Suppressor macrophage (primary cell): ENCODE data around the gene CBLIF.
A peak's percentile ranks its signal among the peaks of the same experiment; 100 is the strongest.
"Not testable (repeated sequence)": the region's sequence is repeated elsewhere in the genome, so short reads cannot be mapped to it uniquely, and the experiment has no call there.

ENCODE experiments used
- DNase-seq, 4 experiments: peaks; one replicate each; pipeline ENCODE4 v3.0.0-alpha.2; 2020 to 2022
- total RNA-seq, 17 experiments: gene quantifications; one replicate each; lab custom pipeline; 2026; ENCODE audit warnings: mixed read lengths in 6 of 17, inconsistent platforms in 3 of 17; lab: John Stamatoyannopoulos, UW

The CBLIF gene
- total RNA-seq = 0 to 0.99 (median 0) reads per million in 17 experiments

DNA sequence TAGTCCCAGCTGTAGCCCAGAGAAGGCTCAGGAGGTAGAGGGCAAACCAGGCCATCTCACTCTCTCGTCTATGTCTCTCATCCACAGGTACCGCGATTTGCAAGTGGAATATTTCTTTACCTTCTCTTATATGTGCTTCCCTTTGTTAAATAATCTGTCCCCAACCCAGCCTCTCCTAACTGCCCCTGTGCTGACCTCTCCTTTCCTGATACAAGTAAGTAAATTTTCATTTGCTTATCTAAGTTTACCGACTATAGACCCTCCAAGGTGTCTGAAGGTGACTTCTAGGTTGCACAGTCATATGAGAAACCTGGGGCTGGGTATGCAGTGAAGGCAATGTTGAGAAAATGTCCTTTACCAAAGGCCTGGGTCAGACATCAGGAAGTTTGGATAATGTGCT lies at the start of gene CBLIF:
CBLIF (minus strand) TSS at position 101 of the 400 bp plus-strand sequence; CDS start at position 55, 46 bp downstream.
- DNase-seq = no peak

DNA sequence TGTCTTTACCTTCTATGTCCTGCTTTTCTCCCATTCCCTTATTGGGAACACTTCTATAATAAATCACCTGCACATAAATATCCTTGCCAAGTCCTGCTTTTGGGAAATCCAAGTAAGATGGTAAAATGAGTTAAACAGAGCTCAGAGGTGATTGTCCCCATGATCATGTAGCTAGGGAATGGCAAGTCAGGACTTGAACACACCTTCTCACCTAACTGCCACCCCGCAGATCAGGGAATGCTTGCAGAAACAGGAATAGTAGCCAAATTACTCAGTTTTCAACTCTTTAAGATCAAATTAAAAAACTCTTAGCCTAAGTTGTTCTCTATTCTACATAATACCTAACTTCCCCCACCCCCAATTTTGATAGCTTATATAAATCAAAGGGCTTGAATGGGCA lies 49.3 kb upstream of the CBLIF start:
- no peak for DNase-seq

DNA sequence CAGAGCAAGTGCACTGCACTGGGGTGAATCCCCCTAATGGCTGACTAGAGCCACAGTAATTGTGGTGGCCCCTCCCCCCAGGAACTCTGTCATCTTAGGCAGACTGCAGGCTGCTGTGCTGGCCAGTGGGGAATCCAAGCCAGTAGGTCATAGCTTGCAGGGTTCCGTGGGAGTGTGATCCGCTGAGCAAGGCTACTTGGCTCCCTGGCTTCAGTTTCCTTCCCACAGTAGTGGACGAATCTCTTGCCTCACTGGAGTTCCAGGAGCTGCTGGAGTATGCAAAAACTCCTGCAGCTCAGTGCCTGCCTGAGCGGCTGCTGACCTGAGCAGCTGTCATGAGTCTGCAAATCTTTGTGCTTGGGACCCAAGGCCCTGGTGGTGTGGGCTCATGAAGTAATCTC lies 46.5 kb upstream of the CBLIF start:
- DNase-seq = peak; percentile 68 to 90 (median 81)

DNA sequence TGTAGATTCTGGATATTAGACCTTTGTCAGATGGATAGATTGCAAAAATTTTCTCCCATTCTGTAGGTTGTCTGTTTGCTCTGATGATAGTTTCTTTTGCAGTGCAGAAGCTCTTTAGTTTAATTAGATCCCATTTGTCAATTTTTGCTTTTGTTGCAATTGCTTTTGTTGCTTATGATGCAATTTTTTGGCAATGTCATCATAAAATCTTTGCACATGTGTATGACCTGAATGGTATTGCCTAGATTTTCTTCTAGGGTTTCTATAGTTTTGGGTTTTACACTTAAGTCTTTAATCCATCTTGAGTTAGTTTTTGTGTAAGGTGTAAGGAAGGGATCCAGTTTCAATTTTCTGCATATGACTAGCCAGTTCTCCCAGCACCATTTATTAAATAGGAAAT lies 41.9 kb upstream of the CBLIF start:
- DNase-seq = not testable (repeated sequence)

DNA sequence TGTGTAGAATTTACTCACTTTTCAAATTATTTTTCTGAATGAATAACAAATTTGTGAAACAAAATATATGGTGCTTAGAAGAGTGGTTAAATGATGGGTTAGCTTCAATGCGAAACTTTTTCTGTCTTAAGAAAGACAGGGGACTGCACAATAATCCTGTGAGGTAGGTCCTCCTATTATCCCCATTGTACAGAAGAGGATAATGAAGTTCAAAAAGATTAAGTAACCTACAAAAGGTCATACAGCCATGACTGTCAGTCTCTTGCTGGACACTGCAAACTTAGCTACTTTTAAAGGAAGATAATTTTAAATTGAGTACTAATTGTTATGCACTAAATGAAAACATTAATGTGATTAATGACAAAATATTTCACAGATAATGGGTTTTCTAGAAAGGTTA lies 38.3 kb upstream of the CBLIF start:
- DNase-seq = no peak

DNA sequence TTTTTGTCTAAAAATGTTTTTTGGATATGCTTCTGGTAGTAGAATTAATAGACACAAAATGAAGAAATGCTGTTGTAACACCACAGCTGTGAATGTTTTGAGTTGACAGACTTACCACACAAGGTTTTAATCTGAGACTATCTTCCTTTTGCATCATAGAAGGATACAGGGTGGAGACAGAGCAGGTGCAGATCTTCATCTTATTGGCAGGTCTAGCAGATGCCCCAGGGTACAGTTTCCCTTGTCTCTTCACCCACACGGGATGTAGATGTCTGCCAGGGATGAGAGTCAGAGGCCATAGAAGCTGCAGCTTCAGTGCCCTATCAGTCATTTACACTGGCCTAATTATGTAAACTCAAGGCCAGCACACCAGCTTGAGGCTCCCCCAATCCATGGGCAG lies 34.3 kb upstream of the CBLIF start:
- no peak for DNase-seq

DNA sequence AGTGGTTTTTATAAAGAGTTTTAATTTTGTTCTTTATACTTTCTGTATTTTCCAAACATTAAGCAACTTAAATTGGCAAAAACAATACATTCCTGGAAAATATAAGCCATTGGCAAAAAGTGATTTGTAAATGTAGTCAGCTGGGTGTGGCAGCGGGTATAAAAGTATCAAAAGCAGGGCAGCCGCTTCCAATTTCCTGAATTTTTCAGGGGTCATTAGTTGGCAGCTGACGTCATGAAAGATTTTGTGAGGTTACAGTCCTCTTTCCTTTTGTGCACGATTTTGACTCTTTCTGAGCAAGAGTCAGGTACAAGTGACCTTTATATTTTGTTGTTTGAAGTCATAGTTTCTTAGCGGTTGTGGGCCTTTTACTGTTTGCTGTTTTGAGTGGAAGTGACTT lies 33.3 kb upstream of the CBLIF start, which contains the start of gene OOSP3:
OOSP3 (plus strand) TSS at position 208 of the 400 bp plus-strand sequence; CDS start at position 235, 27 bp downstream.
- DNase-seq = no peak

DNA sequence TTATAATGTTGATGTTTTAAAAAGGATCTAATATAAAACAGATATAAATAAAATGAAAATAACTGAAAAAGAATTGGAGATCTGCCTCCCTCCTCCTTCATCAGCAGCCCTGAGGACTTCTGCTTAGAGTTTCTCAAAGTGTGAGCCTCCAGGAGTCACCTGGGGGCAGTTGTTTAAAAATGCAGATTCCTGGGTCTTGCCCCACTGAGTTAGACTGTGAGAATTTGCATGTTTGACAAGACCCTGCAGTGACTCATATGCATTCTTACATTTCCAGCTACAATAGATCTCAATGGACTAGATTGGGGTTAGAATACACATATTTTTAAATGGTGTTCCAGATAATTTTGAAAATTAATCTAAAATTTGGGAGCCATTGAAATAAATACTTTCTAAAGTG lies 32.5 kb upstream of the CBLIF start:
- DNase-seq = no peak

DNA sequence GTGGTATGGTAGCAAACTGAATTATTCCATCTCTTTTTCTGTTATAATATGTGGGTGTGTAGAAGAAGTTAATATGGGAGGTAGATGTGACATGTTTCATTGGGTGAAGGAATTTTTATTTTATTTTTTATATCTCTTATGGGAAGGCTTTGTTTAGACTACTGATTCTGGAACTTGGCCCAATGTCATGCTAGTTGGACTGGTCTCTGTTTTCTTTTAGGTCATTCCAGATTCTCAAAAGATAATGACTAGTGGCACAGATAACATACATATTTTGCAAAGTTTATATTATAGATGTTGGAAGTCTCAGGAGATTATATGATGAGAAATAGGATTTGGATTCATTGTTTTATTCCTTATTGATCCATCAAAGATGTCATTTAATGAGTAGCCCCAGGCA lies 32.0 kb upstream of the CBLIF start:
- no peak for DNase-seq

DNA sequence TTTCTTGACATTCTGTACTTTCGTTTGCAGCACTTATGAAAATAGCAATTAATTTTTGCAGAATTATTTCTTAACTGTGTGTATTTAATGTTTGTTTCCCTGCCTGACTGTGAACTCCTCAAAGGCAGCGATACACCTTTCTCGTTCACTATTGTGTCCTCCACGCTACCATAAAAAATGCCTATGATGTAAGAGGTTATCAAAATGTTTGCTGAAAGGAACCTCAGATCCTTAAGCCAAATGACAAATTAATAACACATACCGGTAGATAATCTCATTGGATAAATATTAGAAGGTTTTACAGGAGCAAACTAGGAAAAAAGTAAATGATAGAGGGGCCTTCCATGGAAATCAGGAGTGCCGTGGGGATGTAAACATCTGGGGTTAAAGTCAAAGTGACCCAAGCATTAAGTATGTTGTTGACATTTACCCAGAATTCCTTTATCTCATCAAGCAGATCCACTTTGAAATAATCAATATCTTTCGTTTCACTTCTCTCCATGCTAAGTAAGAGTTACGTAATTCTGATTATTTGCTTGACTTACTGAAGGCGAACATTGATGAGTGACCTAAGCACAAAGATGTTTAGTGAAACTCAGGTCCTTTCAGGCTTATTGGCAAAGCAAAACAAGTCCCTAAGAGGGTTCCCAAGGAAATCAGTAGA lies 30.7 kb upstream of the CBLIF start:
- no peak for DNase-seq

DNA sequence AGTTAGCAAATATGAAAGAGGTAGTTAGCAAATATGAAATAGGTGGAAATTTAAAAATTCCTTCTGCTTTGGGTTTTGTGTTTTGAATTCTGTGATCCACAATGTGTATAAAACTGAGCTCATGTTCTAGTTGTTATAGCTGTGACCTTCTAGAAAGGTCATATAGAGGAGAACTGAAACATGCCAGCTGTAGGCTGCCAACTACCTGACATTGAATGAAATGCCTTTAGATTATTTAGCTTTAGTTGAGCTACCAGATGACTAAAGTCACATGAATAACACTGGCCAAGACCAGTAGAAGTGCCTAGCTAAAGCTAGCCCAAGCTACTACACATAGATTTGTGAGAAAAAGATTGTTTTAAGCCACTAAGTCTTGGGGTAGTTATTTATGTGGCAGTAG lies 26.8 kb upstream of the CBLIF start:
- DNase-seq = no peak

DNA sequence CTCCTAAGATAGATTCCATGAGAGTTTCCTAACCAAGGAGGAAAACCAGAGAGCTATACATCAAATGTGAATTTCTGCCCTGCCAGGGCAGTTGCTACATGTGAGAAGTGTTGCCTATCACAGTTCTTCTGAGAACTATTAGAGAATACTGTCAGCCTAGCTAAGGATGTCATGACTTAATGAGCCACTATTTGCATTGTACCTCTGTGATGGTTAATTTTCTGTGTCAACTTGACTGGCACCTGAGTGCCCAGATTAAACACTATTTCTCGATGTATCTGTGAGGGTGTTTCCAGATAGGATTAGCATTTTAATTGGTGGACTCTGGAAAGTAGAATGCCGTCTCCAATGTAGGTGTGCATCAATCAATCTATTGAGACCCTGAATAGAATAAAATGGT lies 22.6 kb upstream of the CBLIF start:
- no peak for DNase-seq

DNA sequence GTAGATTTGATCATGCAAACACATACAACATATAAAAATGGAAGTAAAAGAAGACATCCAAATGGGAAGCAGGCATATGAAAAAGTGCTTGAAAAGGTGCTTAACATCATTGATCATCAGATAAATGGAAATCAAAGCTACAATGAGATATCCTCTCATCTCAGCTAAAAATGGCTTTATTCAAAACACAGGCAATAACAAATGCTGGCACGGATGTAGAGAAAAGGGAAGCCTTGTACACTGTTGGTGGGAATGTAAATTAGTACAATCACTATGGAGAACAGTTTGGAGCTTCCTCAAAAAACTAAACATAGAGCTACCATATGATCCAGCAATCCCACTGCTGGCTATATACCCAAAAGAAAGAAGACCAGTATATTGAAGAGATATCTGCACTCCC lies 21.5 kb upstream of the CBLIF start:
- peak; percentile 7 to 59 (median 38) for DNase-seq

DNA sequence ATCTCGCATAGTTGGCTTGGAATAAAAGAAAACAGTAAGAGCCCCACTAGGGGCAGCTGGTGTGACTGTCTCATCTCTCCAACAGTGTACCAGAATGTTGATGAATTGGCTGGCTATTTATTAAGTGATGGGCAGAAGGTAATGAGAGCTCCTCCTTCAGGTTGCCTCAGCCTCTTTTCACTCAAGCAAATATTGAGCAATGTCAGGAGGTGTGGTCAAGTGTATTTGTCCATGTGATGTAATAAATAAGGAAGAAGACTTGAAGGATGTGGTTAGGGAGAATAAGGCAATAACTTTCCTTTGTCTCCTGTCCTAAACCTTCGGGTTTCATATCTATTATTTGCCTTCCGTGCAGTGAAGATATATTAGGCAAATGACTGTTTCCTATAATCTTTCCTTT lies 21.1 kb upstream of the CBLIF start, which contains the start of gene TCN1:
TCN1 (minus strand) TSS at position 91 of the 400 bp plus-strand sequence; CDS start at position 74, 17 bp downstream.
- peak; percentile 63 to 88 (median 80) for DNase-seq

DNA sequence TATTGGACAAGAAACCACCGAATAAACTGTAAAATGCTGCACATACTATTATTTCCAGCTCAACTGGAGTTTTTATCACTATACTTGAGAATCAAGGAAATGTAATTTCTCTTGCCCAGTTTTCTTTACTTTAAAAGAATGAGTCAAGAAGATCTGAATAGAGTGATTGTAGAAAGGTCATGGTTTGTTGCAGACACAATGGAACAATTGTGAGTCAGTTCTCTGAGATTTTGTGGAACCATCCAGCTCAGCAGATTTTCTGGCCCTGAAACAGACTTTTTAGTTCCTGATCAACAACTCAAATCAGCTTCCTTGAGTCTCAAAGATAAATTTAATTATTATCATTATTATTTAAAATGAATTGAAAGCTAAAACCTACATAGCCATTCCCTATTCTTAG lies 19.7 kb upstream of the CBLIF start:
- DNase-seq = peak; percentile 53 to 72 (median 60)

DNA sequence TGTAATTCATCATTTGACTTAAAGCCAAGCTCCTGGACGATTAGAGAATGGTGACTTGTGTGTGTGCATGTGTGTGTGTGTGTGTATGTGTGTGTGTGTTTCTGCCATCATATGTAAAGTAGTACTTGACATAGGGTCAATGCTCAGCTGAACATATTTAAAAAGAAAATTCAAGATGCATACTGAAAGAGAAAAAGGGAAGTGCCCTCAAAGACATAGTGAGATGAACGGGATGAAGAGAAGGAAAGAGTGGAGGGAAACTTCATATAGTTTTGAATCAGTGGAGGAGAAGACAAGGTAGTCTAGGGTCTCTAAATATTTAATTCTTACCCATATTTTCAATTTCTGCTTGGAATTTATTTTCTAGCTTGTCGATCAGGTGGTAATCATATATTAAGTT lies 17.0 kb upstream of the CBLIF start:
- DNase-seq = peak in 1 of 4 experiments; percentile 9

DNA sequence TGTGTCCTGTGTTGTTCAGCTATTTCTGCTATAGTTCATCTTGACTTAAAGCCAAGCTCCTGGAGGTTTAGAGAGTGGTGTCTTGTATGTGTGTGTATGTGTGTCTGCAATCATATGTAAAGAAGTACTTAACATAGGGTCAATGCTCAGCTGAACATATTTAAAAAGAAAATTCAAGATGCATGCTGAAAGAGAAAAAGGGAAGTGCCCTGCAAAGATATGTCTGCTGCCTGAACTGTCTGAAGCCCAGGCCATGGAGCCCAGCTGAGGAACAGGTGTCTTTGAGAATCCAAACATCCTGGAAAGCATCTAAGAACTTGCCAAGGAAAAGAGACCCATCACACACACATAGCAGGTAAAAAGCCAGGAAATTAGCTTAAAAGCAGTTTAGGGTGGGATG lies 14.4 kb upstream of the CBLIF start:
- peak in 1 of 4 experiments; percentile 9 for DNase-seq

DNA sequence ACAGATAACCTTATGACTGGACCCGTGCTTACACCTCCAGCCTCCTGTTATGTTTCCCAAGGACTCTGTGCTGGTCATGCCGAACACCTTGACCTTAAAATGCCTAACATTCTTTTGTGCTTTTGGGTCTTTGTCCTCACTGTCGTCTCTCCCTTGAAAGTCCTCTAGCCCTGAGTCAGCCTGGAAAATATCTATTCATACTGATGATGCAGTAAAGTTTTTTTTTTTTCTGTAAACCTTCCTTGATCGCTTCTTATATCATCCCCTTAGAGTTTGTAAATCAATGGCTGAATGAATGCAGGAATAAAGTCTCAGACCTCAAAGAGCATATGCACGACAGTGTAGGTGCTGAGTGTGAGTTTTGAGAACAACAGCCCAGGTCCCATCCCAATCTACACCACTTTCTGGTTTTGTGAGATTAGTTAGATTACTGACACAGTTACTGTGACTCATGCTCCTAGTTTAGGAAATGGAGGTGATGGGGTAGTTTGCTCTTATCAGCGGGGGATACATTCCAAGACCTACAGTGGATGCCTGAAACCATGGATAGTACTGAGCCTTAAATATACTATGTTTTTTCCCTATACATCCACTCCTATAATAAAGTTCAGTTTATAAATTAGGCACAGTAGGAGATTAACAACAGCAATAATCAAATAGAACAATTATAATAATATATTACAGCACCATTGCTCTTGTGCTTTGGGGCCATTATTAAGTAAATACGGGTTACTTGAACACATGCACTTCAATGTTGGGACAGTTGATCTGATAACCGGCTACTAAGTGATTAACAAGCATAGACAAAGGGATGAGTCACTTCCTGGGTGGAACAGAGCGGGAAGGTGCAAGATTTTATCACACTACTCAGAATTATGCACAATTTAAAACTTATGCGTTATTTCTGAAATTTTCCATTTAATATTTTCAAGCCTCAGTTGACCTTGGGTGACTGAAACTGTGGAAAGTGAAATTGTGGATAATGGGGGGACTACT lies 12.4 kb upstream of the CBLIF start:
- peak in 1 of 4 experiments; percentile 8 for DNase-seq

DNA sequence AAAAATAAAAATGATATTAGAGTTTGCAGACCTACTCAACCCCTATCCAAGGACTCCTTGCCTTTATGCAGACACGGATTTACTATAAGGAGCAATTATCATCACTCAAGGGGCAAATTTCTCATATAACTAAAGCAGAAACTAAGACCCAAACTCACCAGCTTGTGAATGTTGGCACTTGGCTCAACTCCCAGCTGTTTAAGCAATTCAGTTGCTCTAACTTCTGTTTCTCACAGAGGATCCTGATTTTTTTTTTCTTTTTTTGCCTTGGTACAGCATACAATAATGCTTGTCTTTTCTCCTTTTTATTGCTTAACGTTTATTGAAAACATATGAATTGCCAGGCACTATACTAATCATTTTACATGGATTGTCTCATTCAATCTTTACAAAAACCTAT lies 9.6 kb upstream of the CBLIF start:
- DNase-seq = peak; percentile 15 to 54 (median 48)

DNA sequence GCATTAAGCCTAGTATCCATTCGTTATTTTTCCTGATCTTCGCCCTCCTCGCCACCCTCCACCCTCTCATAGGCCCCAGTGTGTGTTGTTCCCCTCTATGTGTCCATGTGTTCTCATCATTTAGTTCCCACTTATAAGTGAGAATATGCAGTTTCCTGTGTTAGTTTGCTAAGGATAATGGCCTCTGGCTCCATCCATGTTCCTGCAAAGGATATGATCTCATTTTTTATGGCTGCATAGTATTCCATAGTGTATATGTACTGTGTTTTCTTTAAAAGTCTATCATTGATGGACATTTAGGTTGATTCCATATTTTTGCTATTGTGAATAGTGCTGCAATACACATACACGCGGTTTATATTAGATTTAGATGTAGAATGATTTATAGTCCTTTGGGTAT lies 6.1 kb upstream of the CBLIF start:
- DNase-seq = not testable (repeated sequence)

DNA sequence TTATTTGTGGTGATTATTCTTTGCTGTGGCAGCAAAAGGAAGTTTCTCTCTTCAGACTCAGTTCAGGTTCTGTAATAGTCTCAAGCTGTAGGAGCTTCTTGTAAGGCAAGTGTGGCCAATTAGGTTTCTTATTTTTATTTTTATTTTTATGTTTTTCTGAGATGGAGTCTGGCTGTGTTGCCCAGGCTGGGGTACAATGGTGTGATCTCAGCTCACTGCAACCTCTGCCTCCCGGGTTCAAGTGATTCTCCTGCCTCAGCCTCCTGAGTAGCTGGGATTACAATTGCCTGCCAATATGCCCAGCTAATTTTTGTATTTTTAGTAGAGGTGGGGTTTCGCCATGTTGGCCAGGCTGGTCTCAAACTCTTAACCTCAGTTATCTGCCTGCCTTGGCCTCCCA lies 4.3 kb upstream of the CBLIF start:
- not testable (repeated sequence) for DNase-seq

DNA sequence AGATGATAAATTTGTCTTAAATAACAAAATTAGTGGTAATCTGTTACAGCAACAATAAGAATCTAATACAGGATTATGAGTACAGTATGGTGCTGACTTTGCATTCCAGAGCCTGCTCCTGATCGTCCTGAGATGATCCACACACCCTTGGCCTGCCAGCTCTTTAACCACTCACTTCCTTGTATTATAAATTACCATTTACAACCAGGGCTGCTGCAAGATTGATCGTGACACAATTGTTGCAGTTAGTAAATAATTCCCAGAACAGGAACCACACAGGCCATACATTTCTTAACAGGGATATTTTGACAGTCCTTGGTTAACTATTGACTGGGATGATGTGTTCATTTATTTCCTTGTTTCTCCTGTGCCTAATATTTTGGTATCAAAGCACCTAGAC lies 3.8 kb upstream of the CBLIF start:
- peak; percentile 38 to 63 (median 48) for DNase-seq

DNA sequence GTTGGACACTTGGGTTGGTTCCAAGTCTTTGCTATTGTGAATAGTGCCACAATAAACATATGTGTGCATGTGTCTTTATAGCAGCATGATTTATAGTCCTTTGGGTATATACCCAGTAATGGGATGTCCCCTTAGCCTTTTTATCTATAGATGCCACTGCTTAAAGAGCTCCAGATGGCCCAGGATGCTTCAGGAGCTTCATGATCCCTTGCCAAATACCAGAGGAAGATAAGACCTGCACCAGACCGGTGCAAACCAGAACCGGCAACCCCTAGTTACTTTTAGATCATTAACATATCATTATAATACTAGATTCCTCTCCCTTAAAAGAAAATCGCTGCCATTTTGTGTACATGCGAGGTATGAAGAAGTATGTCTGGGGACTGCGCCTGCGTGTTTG lies 3.1 kb upstream of the CBLIF start:
- DNase-seq = not testable (repeated sequence)
